Measurements from ENCODE around the gene NCEH1. TPM values are rescaled to one million over a fixed set of nuclear protein-coding genes. Genes with fewer than 3 reads are reported as not detected.

Gene NCEH1
- total and polyA plus RNA-seq, 5 donors from 2014 or later, result 0.43 to 2.1 (median 0.62) TPM

GRCh38 chr3:172630316-172630715 lies 80.6 kb downstream of the NCEH1 start:
- H3K4me1 ChIP-seq (ENCODE audit: control insufficient read depth, insufficient read depth, low read length, poor library complexity, severe bottlenecking), result no peaks in the 10 kb centered on the region
- Mint-ChIP-seq H3K27me3 (no peaks in the 10 kb centered on the region), H3K4me1 (peaks cover 0 to 2% (median 0%) of the 10 kb centered on the region in 4 donors), H3K36me3 (peaks cover 11% of the 10 kb centered on the region), H3K9me3 (no peaks in the 10 kb centered on the region), H3K27ac (no peak overlapping the region), H3K4me3 (no peak overlapping the region)
- H3K36me3 ChIP-seq (ENCODE audit: control insufficient read depth, insufficient read depth, low read length), result no peaks in the 10 kb centered on the region
- no peak for DNase-seq
- no peaks in the 10 kb centered on the region for H3K9me3 ChIP-seq (ENCODE audit: control insufficient read depth in 2 of 2, low read length in 2 of 2)
- no peak overlapping the region for H3K27ac ChIP-seq (ENCODE audit: insufficient read depth, low read length, poor library complexity, severe bottlenecking)
- no peak for ATAC-seq (ENCODE audit: low read depth in 2 of 2)
- H3K27me3 ChIP-seq (ENCODE audit: control insufficient read depth, insufficient read depth, low read length), result no peaks in the 10 kb centered on the region
- H3K4me3 ChIP-seq (ENCODE audit: low read depth, low read length), result no peak overlapping the region

- H3K27ac Mint-ChIP-seq, result no peak overlapping the region
- DNase-seq (no peak), ATAC-seq (ENCODE audit: low read depth in 2 of 2) (no peak)
- H3K9me3 Mint-ChIP-seq, result no peaks in the 10 kb centered on the region
- Histone ChIP-seq H3K4me3 (ENCODE audit: low read depth, low read length) (no peak overlapping the region), H3K27me3 (ENCODE audit: control insufficient read depth, insufficient read depth, low read length) (no peaks in the 10 kb centered on the region), H3K36me3 (ENCODE audit: control insufficient read depth, insufficient read depth, low read length) (no peaks in the 10 kb centered on the region), H3K27ac (ENCODE audit: insufficient read depth, low read length, poor library complexity, severe bottlenecking) (no peak overlapping the region), H3K4me1 (ENCODE audit: control insufficient read depth, insufficient read depth, low read length, poor library complexity, severe bottlenecking) (no peaks in the 10 kb centered on the region), H3K9me3 (ENCODE audit: control insufficient read depth in 2 of 2, low read length in 2 of 2) (no peaks in the 10 kb centered on the region)
- H3K4me3 Mint-ChIP-seq, result no peak overlapping the region
- H3K27me3 Mint-ChIP-seq, result no peaks in the 10 kb centered on the region
- peaks cover 5% of the 10 kb centered on the region for H3K36me3 Mint-ChIP-seq
- peaks cover 0 to 2% (median 0%) of the 10 kb centered on the region in 4 donors for H3K4me1 Mint-ChIP-seq
Measured at GRCh38 chr3:172629470-172629869, 81.4 kb downstream of the NCEH1 start.

DNA sequence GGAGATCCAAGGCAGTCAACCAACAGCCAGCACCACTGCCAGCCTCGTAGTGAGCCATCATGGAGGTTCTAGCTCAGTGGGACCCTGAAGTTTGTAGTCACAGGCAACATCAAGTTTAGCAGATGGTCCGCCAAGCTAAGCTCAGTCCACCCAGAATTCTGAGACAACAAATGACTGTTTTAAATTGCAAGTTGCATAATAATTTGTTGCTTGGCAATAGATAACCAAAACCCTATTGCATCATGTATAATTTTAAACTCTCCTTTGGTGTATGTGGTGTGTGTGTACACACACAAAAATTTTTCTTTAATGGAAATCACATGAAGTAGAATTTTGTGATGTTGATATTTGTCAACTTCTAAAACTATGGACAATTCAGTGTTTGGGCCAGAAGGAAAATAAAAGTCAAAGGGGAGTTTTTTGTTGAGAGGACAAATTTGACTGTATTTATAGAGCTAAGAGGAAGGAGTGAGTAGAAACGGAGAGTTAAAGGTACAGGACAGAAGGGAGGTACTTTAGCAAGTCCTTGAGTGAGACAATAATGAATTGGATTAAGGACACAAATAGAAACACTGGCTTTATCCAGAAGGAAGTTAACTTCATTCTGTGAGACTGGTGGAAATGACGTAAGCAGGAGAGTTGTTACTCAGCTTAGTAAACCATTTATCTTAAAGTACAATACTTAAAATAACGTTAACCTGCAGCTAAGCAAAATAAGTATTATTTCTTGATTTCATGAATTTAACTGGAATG lies 83.6 kb downstream of the NCEH1 start:
- Histone ChIP-seq H3K9me3 (ENCODE audit: control insufficient read depth in 2 of 2, low read length in 2 of 2) (no peaks in the 10 kb centered on the region), H3K36me3 (ENCODE audit: control insufficient read depth, insufficient read depth, low read length) (no peaks in the 10 kb centered on the region), H3K27ac (ENCODE audit: insufficient read depth, low read length, poor library complexity, severe bottlenecking) (no peak overlapping the region), H3K4me1 (ENCODE audit: control insufficient read depth, insufficient read depth, low read length, poor library complexity, severe bottlenecking) (no peaks in the 10 kb centered on the region), H3K4me3 (ENCODE audit: low read depth, low read length) (no peak overlapping the region), H3K27me3 (ENCODE audit: control insufficient read depth, insufficient read depth, low read length) (no peaks in the 10 kb centered on the region)
- no peaks in the 10 kb centered on the region for H3K27me3 Mint-ChIP-seq
- DNase-seq, result no peak
- no peak for ATAC-seq (ENCODE audit: low read depth in 2 of 2)
- H3K36me3 Mint-ChIP-seq, result no peaks in the 10 kb centered on the region
- H3K4me3 Mint-ChIP-seq, result no peak overlapping the region
- no peak overlapping the region for H3K27ac Mint-ChIP-seq
- H3K4me1 Mint-ChIP-seq, result peaks cover 0 to 4% (median 3%) of the 10 kb centered on the region in 4 donors
- no peaks in the 10 kb centered on the region for H3K9me3 Mint-ChIP-seq

DNA sequence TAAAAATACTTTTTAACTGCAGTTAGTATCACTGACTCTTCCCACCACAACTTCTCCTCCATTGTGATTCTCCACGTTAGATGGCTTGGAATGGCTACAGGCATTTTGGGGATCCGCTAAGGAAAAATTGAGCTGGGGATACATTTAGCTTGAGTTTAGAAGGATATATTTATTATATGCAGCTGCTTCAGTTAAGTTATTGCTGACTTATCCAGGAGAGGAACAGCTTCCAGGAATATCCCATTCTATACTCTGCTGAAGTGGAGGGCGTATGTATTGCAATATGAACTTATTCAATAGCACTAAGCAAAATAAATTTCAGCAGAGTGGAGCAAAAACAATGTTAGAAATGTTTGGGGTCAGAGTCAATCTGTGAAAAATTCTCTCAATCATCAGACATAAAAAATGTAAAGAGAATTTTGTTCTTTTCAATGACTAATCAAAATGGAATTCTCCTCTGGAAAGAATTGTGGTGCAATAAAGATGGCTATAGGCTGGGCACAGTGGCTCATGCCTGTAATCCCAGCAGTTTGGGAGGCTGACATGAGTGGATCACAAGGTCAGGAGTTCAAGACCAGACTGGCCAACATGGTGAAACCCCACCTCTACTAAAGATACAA lies 84.7 kb downstream of the NCEH1 start:
- no peaks in the 10 kb centered on the region for H3K9me3 Mint-ChIP-seq
- H3K27ac Mint-ChIP-seq, result no peak overlapping the region
- no peaks in the 10 kb centered on the region for H3K4me1 ChIP-seq (ENCODE audit: control insufficient read depth, insufficient read depth, low read length, poor library complexity, severe bottlenecking)
- DNase-seq (no peak), ATAC-seq (ENCODE audit: low read depth in 2 of 2) (no peak)
- no peaks in the 10 kb centered on the region for H3K36me3 Mint-ChIP-seq
- H3K27me3 Mint-ChIP-seq, result no peaks in the 10 kb centered on the region
- no peaks in the 10 kb centered on the region for H3K27me3 ChIP-seq (ENCODE audit: control insufficient read depth, insufficient read depth, low read length)
- H3K4me3 ChIP-seq (ENCODE audit: low read depth, low read length), result no peak overlapping the region
- H3K36me3 ChIP-seq (ENCODE audit: control insufficient read depth, insufficient read depth, low read length), result no peaks in the 10 kb centered on the region
- no peaks in the 10 kb centered on the region for H3K9me3 ChIP-seq (ENCODE audit: control insufficient read depth in 2 of 2, low read length in 2 of 2)
- no peak overlapping the region for H3K4me3 Mint-ChIP-seq
- peaks cover 0 to 4% (median 2%) of the 10 kb centered on the region in 4 donors for H3K4me1 Mint-ChIP-seq
- no peak overlapping the region for H3K27ac ChIP-seq (ENCODE audit: insufficient read depth, low read length, poor library complexity, severe bottlenecking)

GRCh38 chr3:172625404-172625803 lies 85.5 kb downstream of the NCEH1 start:
- Mint-ChIP-seq H3K27ac (no peak overlapping the region), H3K4me1 (peaks cover 0 to 4% (median 2%) of the 10 kb centered on the region in 4 donors), H3K9me3 (no peaks in the 10 kb centered on the region), H3K4me3 (no peak overlapping the region), H3K27me3 (no peaks in the 10 kb centered on the region), H3K36me3 (no peaks in the 10 kb centered on the region)
- no peak overlapping the region for H3K27ac ChIP-seq (ENCODE audit: insufficient read depth, low read length, poor library complexity, severe bottlenecking)
- no peak for ATAC-seq (ENCODE audit: low read depth in 2 of 2)
- H3K4me3 ChIP-seq (ENCODE audit: low read depth, low read length), result no peak overlapping the region
- no peaks in the 10 kb centered on the region for H3K4me1 ChIP-seq (ENCODE audit: control insufficient read depth, insufficient read depth, low read length, poor library complexity, severe bottlenecking)
- DNase-seq, result no peak
- H3K36me3 ChIP-seq (ENCODE audit: control insufficient read depth, insufficient read depth, low read length), result no peaks in the 10 kb centered on the region
- H3K27me3 ChIP-seq (ENCODE audit: control insufficient read depth, insufficient read depth, low read length), result no peaks in the 10 kb centered on the region
- H3K9me3 ChIP-seq (ENCODE audit: control insufficient read depth in 2 of 2, low read length in 2 of 2), result no peaks in the 10 kb centered on the region

- no peaks in the 10 kb centered on the region for H3K9me3 Mint-ChIP-seq
- Histone ChIP-seq H3K9me3 (ENCODE audit: control insufficient read depth in 2 of 2, low read length in 2 of 2) (no peaks in the 10 kb centered on the region), H3K4me3 (ENCODE audit: low read depth, low read length) (no peak overlapping the region), H3K27ac (ENCODE audit: insufficient read depth, low read length, poor library complexity, severe bottlenecking) (no peak overlapping the region), H3K36me3 (ENCODE audit: control insufficient read depth, insufficient read depth, low read length) (no peaks in the 10 kb centered on the region), H3K4me1 (ENCODE audit: control insufficient read depth, insufficient read depth, low read length, poor library complexity, severe bottlenecking) (no peaks in the 10 kb centered on the region), H3K27me3 (ENCODE audit: control insufficient read depth, insufficient read depth, low read length) (no peaks in the 10 kb centered on the region)
- H3K27ac Mint-ChIP-seq, result no peak overlapping the region
- H3K4me3 Mint-ChIP-seq, result no peak overlapping the region
- no peaks in the 10 kb centered on the region for H3K27me3 Mint-ChIP-seq
- peaks cover 0 to 4% (median 2%) of the 10 kb centered on the region in 4 donors for H3K4me1 Mint-ChIP-seq
- DNase-seq, result no peak
- H3K36me3 Mint-ChIP-seq, result no peaks in the 10 kb centered on the region
- ATAC-seq (ENCODE audit: low read depth in 2 of 2), result no peak
Measured at GRCh38 chr3:172624999-172625398, 85.9 kb downstream of the NCEH1 start.

- H3K4me3 Mint-ChIP-seq, result no peak overlapping the region
Measured at GRCh38 chr3:172622916-172623700, 87.8 kb downstream of the NCEH1 start.

More at GRCh38 chr3:172622916-172623700, 87.8 kb downstream of the NCEH1 start:
- ATAC-seq (ENCODE audit: low read depth in 2 of 2) (no peak), DNase-seq (peak in 2 of 3 donors; percentile 25 to 44)
- no peaks in the 10 kb centered on the region for H3K27me3 Mint-ChIP-seq
- H3K36me3 Mint-ChIP-seq, result no peaks in the 10 kb centered on the region
- no peak overlapping the region for H3K27ac Mint-ChIP-seq
- peaks cover 0 to 4% (median 2%) of the 10 kb centered on the region in 4 donors for H3K4me1 Mint-ChIP-seq
- no peaks in the 10 kb centered on the region for H3K27me3 ChIP-seq (ENCODE audit: control insufficient read depth, insufficient read depth, low read length)
- H3K9me3 Mint-ChIP-seq, result no peaks in the 10 kb centered on the region
- no peak overlapping the region for H3K27ac ChIP-seq (ENCODE audit: insufficient read depth, low read length, poor library complexity, severe bottlenecking)
- no peaks in the 10 kb centered on the region for H3K9me3 ChIP-seq (ENCODE audit: control insufficient read depth in 2 of 2, low read length in 2 of 2)
- peak overlapping the region; percentile 19 for H3K4me3 ChIP-seq (ENCODE audit: low read depth, low read length)
- H3K36me3 ChIP-seq (ENCODE audit: control insufficient read depth, insufficient read depth, low read length), result no peaks in the 10 kb centered on the region
- no peaks in the 10 kb centered on the region for H3K4me1 ChIP-seq (ENCODE audit: control insufficient read depth, insufficient read depth, low read length, poor library complexity, severe bottlenecking)
